ENCODE data around the gene FAM98B.
A peak's percentile ranks its signal among the peaks of the same experiment; 100 is the strongest.

DNA sequence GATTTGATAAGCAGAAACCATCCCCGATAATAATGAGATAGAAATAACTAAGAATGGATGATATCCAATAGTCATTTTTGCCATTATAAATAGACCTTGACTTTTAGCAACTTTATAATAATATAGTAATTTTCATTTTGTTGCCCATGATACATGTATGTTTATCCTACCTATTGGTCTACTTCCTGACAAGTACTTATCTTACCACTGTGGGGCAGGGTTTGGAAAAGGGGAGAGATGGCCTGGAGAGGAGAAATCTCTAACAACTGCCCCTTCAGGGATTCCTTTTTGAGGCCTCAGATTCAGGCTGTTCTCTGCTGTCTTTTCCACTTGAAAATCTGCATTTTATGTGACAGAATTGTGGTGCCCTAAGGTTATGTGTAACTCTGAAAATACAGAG is 42.2 kb downstream of the FAM98B start:
- TF ChIP-seq CTCF (conservative IDR thresholded peaks at IDR 0.05 in 1 of 2, IDR thresholded peaks at IDR 0.05 in 1 of 2; ENCODE audit: extremely low read depth in 1 of 2, insufficient read depth in 1 of 2, low read depth in 1 of 2, low read length in 2 of 2) (peak in 1 of 2 donors; percentile 7), EZH2 (IDR thresholded peaks at IDR 0.05; ENCODE audit: borderline replicate concordance, low read length) (no peak)

All from mammary epithelial cell (primary cell).